ENCODE data around the gene CNIH3.

The CNIH3 gene

DNA sequence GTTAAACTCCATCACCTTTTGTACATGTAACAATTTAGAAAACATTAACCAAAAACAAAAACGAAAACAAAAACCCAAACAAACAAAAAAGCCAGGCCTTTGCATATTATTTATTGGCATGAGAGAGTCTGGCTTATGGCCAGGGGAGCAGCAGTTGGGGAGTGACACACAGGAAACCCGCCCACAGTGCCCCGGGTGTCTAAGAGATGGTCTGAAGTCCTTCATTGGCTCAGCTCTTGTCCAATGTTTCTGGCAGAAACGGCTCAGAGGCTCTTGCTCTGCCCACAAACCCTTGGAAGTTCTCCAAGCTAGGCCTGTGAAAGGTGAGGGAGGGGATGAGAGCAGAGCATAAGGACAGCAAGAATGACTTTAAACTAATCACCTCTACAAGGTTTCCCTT, 131.5 kb downstream of the CNIH3 start:
- no peak for DNase-seq

DNA sequence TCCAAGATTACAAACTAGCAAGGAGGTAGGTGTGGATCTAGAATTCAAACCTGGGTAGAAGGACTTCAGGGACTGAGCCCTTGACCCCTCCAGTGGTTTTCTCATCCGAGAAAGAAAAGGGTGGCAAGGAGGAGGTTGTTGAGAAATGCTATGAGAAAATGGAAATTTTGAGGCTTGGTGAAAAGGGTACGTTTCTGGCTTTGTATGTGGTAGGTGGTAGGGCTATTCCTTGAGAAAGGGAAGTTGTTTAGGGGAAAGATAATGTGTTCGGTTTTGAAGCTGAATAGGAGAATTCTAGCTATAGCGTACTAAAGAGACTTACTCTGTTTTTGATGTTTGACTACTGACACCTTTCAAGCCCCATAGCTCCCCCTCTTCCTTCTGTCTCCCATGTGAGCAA, 133.8 kb downstream of the CNIH3 start:
- no peak for DNase-seq

DNA sequence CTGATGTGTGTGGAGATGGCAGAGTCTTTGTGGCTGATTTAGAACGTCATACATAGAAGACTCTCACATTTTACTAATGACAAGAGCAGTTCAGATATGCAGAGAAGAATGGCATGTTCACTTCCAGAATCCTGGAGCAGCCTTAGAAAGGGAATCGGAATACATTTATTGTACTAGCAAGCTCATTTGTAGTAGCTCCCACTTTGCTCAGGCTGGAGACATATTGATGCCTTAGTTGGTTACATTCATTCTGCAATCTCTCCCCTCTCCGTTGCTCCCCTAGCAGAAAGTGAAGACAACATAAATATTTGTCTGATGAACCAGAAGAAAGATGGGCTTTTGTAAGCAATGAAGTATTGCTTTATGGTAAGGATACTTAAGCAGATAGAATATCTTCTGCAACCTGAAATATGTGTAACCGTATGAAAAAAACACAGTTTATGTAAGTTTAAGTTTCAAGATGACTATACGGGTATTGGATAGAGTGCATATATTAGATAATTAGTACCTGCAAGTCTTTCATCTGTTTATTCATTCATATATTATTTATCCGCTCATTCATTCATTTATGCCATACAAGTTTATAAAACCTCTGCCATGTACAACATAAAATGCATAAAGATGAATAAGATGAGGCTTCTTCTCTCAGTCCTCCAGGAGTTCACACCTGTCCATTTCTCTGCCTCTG, 135.7 kb downstream of the CNIH3 start:
- no peak for DNase-seq

DNA sequence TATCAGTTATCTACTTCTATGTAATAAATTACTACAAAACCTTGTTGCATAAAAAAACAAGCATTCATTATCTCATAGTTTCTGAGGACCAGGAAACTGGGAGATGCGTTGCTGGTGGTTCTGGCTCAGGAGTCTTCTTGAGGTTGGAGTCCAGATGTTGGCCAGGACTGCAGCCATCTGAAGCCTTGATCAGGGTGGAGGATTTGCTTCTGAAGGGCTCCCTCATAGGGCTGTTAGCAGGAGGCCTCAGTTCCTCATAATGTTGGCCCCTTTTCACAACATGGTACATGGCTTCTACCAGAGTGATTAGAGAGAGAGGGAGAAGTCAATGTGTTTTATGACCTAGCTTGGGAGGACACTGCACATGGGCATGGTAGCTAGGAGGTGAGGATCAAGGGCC, 137.4 kb downstream of the CNIH3 start:
- DNase-seq: no peak

DNA sequence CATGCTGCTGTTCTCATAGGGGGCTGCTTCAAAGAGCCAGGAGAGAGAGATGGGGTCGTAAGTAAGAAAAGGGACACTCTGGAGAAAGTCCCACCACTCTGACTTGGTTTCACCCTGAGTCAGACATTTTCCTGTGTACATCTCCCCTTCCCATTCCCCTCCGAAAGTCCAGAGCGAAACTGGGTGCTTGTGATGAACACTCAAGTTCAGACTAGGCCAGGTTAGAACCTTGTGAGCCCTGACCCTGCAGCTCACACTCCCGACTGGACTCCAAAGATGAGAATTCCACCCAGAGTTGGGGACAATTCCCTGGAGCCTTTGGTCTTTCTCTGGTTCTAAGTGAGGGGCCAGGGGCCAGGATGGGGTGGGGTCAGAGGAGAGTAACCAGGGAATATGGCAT, 139.5 kb downstream of the CNIH3 start:
- no peak for DNase-seq

DNA sequence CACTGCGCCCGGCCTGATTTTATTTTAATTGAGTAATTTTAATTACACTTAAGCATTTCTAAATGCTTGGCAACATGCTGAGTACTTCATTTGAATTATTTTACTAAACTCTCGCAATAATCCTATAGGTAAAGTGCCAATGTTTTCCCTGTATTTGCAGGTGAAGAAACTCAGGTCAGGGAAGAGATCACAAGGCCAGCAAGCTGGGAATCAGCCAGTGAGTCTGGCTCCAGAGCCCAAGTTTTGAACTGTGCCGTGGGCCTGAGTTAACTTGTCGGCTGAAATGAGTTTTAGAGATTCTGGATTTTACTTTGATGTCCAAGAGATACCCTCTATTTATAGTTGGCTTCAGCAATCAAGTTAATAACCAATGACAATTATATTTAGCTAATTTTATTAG, 141.4 kb downstream of the CNIH3 start:
- no peak for DNase-seq

DNA sequence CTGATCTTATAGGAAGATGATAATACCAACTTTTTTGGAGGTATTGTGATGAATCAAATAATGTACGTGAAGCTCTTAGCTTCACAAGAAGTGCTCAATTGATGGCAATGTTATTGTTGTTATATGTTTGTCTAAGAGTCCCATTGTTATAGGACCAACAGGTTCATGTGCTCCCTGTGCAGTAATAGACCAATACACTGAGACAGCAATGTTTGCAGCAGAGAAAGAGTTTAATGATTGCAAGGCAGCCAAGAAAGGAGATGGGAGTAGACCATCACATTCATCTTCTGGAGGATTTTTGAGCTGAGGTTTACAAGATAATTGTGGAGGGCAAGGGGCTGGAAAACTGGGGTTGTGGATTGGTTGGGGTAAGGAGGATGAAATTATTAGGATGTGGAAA, 143.0 kb downstream of the CNIH3 start:
- no peak for DNase-seq

DNA sequence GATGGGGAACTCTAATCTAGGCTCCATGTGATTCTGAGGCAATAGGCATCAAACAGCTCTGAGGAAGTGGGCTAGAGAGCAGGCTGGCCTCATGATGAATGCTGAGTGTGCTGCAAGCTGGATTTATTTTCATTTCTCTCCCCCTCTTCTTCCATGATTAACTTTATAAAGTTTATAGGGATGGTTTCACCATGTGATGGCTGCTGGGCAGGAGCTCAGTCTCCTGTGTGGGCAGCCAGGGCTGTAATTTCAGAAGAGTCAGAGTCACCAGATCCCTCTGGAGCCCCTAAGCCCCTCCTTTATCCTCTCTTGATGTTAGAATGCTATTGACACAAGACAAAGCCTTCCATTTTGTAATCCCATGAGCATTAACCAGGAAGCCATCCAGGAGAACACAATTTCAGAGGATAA, 143.6 kb downstream of the CNIH3 start:
- no peak for DNase-seq

DNA sequence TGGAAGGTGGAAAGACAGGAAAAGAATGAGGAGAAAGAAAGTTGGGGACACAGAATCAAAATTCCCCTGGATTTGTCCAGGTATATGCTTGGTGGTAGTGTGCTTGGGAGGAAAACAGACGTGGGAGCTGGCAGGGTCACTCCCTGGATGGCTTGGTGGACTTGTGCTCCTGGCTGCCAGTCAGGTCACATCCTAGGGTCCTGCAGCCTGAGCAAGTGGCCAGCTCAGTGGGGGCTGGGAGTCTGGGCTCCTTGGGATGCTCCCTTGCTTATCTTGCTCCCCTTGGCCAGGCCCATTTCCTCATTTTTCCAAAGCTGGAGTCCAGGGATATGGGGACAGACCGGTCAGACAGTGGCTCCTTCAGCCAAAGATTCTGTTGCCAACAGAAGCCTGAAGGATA, 144.0 kb downstream of the CNIH3 start:
- DNase-seq: no peak

DNA sequence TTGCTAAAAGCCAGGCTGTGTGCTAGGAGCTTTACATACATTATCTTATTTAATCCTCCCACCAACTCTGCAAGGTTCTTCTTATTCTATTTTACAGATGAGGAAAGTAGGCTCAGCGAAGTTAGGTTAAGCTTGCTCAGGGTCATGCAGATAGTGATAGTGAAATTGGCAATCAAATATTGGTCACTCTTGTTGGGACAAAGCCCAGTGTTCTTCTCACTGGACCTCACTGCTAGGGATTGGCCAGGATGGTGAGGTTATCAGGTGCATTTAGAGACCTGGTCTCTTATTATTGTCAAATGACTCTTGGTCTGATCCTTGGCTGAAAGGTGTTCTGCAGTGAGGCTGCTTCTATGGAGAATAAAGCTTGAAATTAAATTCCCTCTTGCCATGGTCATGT, 145.1 kb downstream of the CNIH3 start:
- DNase-seq: no peak

DNA sequence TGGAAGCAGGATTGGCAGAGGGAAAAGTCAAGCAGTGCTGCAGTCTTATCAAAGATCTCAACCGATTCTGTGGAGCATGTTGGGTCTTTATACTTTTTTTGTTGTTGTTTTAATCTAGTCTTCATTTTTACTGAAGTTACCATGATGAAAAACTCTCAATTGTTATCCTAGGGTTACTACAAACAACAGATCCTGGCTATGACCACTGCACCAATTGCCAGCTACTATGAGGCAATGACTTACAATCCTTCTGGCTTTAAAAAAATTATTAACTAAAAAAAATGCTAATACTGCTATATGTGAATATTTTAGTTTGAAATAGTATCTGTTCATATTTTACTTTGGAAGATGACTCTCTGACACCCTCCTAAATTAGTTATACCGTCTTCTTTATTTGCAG, 145.9 kb downstream of the CNIH3 start:
- DNase-seq: no peak

DNA sequence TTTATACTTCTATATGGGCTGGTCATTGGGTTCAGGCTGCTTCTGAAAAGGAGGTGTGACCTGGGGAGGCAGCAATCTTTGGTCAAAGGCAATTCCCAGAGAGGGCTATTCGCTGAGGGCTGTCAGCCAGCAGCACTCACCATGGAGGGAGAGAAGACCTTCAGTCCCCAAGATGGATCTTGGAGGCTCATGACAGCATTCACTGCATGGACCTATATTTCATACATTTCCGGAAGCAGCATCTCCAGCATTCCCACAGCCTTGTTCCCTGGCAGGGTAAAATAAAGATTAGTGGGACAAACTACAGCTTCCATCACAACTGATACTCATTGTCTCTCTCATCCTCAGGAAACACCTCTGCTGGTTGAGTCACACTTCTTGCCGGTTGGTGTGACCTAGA, 146.6 kb downstream of the CNIH3 start:
- no peak for DNase-seq

DNA sequence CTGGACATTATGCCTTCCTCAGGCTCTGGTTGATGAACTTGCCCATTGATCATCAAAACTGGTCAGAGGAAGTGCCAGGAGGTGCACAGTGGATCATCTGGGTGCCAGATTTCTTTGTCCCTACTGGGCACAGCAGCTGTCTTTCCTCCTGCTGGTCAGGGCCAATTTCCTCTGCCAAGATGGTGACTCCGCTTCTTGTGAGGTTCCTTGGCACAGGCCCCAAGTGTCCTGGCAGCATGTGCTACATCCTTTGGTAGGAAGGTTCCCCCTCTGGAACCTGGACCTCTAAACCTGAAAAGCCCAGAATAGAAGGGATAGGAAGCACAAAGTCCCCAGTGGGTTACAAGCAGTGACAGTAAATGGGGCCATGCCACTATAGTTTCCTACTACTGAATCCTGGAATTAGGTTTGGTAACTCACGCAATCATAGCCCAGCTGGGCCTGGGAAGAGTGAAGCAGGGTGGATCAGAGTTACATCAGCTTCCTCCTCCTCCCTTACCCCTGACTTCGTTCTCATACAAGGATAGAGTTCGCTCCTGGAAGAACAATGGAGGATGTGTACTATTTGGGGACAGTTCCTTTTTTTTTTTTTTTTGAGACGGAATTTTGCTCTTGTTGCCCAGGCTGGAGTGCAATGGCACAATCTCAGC, 147.1 kb downstream of the CNIH3 start:
- no peak for DNase-seq

DNA sequence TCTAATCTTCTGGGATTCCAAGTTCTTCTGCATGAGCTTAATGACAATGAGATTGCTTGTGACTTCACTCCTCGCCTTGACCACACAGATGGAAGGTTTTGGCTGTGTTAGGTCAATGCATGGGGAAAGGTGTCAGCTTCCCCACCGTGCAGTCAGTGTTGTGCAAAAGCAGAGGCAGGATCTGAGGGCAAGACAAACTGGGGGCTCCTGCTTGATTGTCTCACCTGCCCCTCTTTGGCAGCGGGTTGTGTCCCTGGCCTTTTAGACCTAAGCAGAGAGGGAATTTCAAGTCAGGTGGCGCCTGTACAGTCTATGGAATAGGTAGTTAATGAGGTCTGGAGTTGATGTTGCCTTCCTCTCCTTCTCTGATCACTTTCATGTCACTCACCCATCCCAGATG, 150.1 kb downstream of the CNIH3 start:
- no peak for DNase-seq

DNA sequence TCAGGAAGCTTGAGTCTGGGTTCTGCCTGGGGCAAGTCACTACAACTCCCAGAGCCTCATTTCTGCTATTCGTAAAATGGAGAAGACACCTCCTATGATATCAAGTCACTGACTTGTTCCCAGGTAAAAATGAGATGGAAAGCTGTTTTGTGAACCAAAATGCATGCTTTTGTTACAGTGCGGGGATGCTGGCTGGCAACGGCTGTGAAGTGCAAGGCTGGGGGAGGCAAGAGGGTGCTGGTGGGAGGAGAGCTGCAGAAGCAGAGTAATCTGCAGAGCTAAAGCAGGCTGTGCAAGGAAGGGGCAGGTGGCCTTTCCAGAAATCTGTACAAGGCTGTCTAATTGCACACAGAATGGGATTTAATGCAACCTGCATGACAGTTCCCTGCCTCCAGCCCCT, 150.9 kb downstream of the CNIH3 start:
- no peak for DNase-seq

DNA sequence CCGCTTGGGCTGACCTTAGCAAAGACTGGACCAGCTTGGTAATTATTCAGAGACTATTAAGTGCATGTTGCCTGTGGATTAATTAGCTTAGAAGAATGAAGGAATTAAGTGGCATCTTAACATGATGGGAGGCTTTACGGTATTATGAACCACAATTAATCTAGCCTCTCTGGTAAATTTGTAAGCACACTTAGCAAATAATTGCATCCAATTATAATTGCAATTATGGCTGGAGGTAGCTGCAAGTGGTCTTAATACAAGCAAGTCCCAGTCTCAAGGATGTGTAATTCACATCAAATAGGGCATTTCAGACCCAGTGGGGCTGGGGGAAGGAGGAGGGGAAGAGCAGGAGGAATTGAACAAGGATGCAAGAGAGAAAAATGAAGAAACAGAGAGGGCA, 151.6 kb downstream of the CNIH3 start:
- no peak for DNase-seq

DNA sequence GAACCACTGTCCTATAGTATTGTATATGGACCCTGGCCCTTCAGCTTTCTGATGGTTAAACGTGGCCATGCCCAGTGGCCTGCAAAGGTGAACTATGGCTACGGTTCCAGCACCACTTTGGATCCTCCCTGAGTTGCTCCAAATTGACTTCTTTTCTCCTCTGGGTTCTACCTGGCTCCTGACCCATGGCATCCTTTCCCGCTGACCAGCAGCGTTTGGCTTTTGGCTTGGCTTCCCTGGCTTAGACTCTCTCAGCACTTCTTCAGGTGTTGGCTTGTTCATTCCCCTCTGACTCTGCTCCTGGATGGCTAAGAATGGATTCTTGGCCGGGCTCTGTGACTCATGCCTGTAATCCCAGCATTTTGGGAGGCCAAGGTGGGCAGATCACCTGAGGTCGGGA, 152.9 kb downstream of the CNIH3 start:
- no peak for DNase-seq

DNA sequence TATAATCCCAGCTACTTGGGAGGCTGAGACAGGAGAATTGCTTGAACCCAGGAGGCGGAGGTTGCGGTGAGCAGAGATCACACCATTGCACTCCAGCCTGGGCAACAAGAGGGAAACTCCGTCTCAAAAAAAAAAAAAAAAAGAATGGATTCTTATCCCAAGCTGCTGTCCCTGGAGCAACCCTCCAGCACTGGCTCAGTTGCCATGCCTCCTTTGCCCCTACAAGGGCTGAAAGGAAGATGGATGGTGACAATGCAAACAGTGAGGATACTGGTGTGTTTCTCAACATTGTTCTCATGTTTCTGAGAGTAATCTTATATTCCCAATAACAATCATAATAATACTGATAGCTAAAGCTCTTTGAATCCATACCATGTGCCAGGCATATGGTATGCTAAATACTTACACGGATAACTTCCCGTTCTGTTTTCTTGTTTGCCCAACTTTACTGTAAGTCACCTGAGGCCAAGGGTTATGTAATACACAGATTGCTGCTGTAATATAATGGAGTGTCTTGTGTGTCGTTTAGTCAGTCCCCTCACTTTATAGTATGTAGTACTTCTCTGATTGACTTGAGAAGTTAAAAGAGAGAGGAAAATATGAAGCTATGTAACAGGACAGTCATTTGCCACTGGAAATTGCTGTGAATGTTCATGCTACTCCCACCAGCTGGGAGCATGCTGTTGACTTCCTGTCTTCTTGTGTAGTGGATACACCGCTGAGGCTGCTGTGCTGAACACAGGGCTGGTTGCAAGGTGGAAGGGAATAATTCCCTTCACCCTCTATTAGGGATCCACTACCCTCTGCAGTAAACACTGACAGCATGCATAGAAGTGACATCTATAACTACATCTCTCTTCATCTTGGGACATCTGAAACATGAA, 153.6 kb downstream of the CNIH3 start:
- no peak for DNase-seq

DNA sequence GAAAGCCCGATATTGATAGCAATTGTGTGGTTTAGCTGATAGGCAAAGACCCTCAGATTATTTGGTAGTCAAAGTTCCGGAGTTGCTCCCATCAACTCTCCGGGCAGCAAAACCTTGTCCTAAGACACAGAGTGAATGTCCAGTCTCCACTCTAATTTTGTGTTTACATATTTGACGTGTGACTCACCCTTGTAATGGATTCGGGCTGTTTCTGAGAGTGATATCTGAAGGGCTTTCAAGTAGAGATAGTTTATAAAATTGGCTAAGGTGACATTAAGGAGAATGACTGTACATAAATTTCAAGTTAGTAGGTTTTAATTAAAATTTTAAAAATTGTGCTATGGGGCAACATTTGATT, 154.2 kb downstream of the CNIH3 start:
- DNase-seq: no peak

DNA sequence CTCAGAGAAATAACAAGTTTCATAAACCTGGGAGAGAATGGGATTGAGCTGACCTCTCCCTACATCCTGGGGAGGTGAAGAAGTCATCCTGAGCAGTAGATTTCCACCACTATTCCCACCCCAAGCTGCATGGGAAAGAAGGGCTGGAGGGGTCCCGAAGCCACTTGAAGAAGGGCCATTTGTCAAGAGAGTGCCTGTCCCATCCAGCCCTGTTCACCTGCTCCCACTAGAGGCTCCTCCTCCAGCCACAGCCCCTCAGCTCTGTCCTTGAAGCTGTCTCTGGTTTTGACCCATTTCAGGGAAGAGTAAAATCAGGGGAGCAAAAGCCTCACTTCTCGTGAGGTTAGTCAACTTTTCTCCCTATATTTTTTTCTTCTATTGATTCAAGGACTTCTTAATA, 157.5 kb downstream of the CNIH3 start:
- no peak for DNase-seq

DNA sequence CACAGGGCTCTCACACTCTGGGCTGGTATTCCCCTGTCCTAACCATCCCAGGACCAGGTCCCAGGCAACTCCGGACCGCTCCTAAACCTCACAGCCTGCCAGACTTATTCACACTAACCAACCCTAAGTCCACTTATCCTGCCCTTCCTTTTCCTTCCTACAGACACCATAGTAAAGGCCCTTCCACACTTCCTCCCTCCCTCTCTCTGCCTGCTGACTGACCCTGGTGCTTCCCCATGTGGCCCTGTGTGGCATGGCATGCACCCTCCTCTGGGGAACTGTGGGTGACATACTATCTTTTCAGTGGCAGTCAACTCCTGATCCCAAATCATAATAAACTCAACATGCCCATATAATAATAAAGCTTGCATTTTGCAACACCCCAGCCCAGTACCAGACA, 158.3 kb downstream of the CNIH3 start:
- no peak for DNase-seq

DNA sequence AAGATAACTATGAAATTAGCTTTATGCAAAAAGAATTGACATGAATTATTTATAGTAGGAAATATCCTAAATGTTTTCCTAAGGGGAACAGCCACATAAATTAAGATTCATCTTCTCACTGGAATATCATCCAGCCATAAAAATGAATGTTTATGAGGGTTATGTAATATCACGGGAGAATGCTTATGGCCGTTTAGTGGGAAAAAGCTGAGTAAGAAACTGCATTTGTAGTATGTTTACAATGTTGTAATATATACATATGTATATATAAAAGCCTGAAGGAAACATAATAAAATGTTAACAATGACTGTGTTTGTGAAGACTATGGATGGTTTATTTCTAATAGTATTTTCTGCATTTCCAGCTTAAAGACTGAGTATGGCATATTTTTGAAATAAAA, 161.1 kb downstream of the CNIH3 start:
- no peak for DNase-seq

DNA sequence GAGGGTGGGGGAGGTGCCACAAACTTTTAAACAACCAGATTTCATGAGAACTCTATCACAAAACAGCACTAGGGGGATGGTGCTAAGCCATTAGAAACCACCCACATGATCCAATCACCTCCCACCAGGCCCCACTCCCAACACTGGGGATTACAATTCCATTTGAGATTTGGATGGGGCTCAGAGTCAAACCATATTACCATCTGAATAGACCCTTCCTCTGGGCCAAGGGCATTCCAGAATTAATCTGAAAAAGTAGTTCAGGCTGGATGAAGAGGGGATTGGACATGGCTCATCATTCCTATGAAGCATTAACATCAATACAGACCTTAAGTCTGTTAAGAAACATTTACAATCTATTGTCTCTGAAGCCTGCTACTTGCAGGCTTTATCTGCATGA, 163.4 kb downstream of the CNIH3 start:
- no peak for DNase-seq

DNA sequence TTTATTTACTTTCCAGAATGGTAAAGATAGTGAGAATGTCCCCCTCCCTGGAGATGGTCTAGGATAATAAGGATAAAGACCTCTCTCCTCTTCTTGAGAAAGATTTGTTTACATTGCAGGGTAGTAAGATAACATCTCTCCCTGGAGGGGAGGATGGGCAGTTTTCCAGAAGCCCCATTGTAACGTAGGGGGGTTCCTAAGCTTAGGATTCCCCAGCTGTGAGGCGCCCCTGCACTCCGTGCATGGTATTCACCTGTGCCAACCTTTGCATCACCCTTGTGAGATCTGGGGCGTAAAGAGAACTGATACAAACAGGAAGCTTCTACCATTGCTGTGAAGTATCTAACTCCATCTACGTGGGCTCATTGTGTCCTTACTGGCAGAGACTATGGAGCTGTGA, 164.6 kb downstream of the CNIH3 start:
- no peak for DNase-seq

All from central memory CD4-positive, alpha-beta T cell (primary cell).